HG03045 (cell line): ENCODE data around the gene SELENOS.

Source experiments
- ATAC-seq: cut with Tn5 transposase; IDR thresholded peaks from one replicate; pipeline ENCODE4 v1.9.1; 2021; ENCODE audit warnings: mild to moderate bottlenecking, moderate library complexity; ENCODE audit not compliant: unreplicated experiment

SELENOS gene

GRCh38 chr15:101277943-101278564 is 769 bp upstream of the SELENOS start:
- ATAC-seq: no peak

- peak; percentile 32 for ATAC-seq
Observed at GRCh38 chr15:101276501-101277037, 716 bp downstream of the SELENOS start.

GRCh38 chr15:101275018-101275417 is 2.3 kb downstream of the SELENOS start:
- peak; percentile 33 for ATAC-seq

- ATAC-seq: no peak
Observed at GRCh38 chr15:101273534-101273933, 3.8 kb downstream of the SELENOS start.

GRCh38 chr15:101272584-101272983 is 4.7 kb downstream of the SELENOS start:
- ATAC-seq: no peak

- no peak for ATAC-seq
Observed at GRCh38 chr15:101269479-101270223, 7.6 kb downstream of the SELENOS start.

- no peak for ATAC-seq
Observed at GRCh38 chr15:101267320-101268104, 9.8 kb downstream of the SELENOS start.

- no peak for ATAC-seq
Observed at GRCh38 chr15:101266787-101267186, 10.5 kb downstream of the SELENOS start.

GRCh38 chr15:101266034-101266433 is 11.3 kb downstream of the SELENOS start:
- ATAC-seq: no peak

- ATAC-seq: no peak
Observed at GRCh38 chr15:101264911-101265641, 12.2 kb downstream of the SELENOS start.

GRCh38 chr15:101264011-101264410 is 13.3 kb downstream of the SELENOS start:
- no peak for ATAC-seq

GRCh38 chr15:101262551-101262950 is 14.7 kb downstream of the SELENOS start:
- ATAC-seq: no peak

GRCh38 chr15:101258238-101259144 is 18.8 kb downstream of the SELENOS start:
- no peak for ATAC-seq

GRCh38 chr15:101256757-101257156 is 20.5 kb downstream of the SELENOS start:
- no peak for ATAC-seq

GRCh38 chr15:101255615-101256241 is 21.6 kb downstream of the SELENOS start:
- no peak for ATAC-seq

- ATAC-seq: no peak
Observed at GRCh38 chr15:101255051-101255395, 22.3 kb downstream of the SELENOS start.

GRCh38 chr15:101254157-101255050 is 22.9 kb downstream of the SELENOS start:
- ATAC-seq: no peak

- no peak for ATAC-seq
Observed at GRCh38 chr15:101252836-101253235, 24.4 kb downstream of the SELENOS start.
